ENCODE data around the gene ZNF880.

- TF ChIP-seq, protein P1, sequence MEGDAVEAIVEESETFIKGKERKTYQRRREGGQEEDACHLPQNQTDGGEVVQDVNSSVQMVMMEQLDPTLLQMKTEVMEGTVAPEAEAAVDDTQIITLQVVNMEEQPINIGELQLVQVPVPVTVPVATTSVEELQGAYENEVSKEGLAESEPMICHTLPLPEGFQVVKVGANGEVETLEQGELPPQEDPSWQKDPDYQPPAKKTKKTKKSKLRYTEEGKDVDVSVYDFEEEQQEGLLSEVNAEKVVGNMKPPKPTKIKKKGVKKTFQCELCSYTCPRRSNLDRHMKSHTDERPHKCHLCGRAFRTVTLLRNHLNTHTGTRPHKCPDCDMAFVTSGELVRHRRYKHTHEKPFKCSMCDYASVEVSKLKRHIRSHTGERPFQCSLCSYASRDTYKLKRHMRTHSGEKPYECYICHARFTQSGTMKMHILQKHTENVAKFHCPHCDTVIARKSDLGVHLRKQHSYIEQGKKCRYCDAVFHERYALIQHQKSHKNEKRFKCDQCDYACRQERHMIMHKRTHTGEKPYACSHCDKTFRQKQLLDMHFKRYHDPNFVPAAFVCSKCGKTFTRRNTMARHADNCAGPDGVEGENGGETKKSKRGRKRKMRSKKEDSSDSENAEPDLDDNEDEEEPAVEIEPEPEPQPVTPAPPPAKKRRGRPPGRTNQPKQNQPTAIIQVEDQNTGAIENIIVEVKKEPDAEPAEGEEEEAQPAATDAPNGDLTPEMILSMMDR (IDR thresholded peaks at IDR 0.05), result no peak
- TF ChIP-seq, protein P2, sequence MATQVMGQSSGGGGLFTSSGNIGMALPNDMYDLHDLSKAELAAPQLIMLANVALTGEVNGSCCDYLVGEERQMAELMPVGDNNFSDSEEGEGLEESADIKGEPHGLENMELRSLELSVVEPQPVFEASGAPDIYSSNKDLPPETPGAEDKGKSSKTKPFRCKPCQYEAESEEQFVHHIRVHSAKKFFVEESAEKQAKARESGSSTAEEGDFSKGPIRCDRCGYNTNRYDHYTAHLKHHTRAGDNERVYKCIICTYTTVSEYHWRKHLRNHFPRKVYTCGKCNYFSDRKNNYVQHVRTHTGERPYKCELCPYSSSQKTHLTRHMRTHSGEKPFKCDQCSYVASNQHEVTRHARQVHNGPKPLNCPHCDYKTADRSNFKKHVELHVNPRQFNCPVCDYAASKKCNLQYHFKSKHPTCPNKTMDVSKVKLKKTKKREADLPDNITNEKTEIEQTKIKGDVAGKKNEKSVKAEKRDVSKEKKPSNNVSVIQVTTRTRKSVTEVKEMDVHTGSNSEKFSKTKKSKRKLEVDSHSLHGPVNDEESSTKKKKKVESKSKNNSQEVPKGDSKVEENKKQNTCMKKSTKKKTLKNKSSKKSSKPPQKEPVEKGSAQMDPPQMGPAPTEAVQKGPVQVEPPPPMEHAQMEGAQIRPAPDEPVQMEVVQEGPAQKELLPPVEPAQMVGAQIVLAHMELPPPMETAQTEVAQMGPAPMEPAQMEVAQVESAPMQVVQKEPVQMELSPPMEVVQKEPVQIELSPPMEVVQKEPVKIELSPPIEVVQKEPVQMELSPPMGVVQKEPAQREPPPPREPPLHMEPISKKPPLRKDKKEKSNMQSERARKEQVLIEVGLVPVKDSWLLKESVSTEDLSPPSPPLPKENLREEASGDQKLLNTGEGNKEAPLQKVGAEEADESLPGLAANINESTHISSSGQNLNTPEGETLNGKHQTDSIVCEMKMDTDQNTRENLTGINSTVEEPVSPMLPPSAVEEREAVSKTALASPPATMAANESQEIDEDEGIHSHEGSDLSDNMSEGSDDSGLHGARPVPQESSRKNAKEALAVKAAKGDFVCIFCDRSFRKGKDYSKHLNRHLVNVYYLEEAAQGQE (IDR thresholded peaks at IDR 0.05; ENCODE audit: insufficient read depth in 1 of 2, low read depth in 2 of 2, low read length in 1 of 2), result no peak
- no peak for TF ChIP-seq POLR2AphosphoS5 (IDR thresholded peaks at IDR 0.05; ENCODE audit: low read depth, low read length)
Measured at GRCh38 chr19:52397310-52398080, 27.8 kb downstream of the ZNF880 start, which contains the start of gene ZNF528.

All from Panc1 (cell line).